GM12878 (cell line): ENCODE results near the gene IGSF1. TPM values are rescaled to one million over a fixed set of nuclear protein-coding genes. Genes with fewer than 3 reads are reported as not detected.

Source experiments
- ATAC-seq: fragments of 200-7000 bp; cut with Tn5 transposase; 3 replicates; pipeline ENCODE4 v1.9.1; 2020; ENCODE audit warnings: mild to moderate bottlenecking, moderate library complexity
- BruUV-seq: library from RNA; stranded (reverse); fragments of 400-500 nt; replicated peaks from 2 replicates; lab custom pipeline; 2021; lab: Mats Ljungman, UMichigan
- CTCF ChIA-PET: fragments of 300-600 bp; sonication (Branson Sonifier 250); formaldehyde crosslinking; extraction: SDS; loops from one replicate; lab custom pipeline; 2021; ENCODE audit warnings: inconsistent platforms; lab: Yijun Ruan, JAX
- POLR2A ChIA-PET: fragments of 350-600 bp; formaldehyde crosslinking; extraction: SDS; loops from one replicate; lab custom pipeline; 2021; ENCODE audit warnings: inconsistent platforms; lab: Charles Lee
- RAD21 ChIA-PET: fragments of 300-600 bp; sonication (Branson Sonifier 250); formaldehyde crosslinking; loops from one replicate; lab custom pipeline; 2023; ENCODE audit warnings: antibody characterized with exemption; ENCODE audit not compliant: unreplicated experiment; lab: Charles Lee
- SMC1A ChIA-PET: fragments of 300-600 bp; sonication (Branson Sonifier 250); formaldehyde crosslinking; loops from one replicate; lab custom pipeline; 2023; ENCODE audit not compliant: unreplicated experiment, uncharacterized antibody; lab: Charles Lee
- DNase-seq: peaks from one replicate; pipeline ENCODE4 v3.0.0-alpha.2; 2011; ENCODE audit warnings: low read depth, low spot score
- FAIRE-seq: peaks from 3 replicates; lab custom pipeline; 2011; peaks lifted over from hg19 to GRCh38; lab: Jason Lieb, UNC
- H2AFZ ChIP-seq: 2 replicates; pipeline ENCODE4 v1.6.0; 2011; ENCODE audit warnings: low read depth, low read length, control low read depth; ENCODE audit not compliant: control insufficient read depth
- H3K27ac ChIP-seq: 2 replicates; pipeline ENCODE4 v1.5.1; 2011; ENCODE audit warnings: control low read depth; ENCODE audit not compliant: control insufficient read depth, insufficient read depth
- H3K27me3 ChIP-seq, 2 experiments: replicated peaks in 1 of 2; 2 replicates each; pipeline versions ENCODE4 v1.6.0 to v1.6.1; 2011; ENCODE audit warnings: low read length in 1 of 2; ENCODE audit not compliant: control insufficient read depth in 2 of 2, insufficient read depth in 2 of 2
- H3K36me3 ChIP-seq, 2 experiments: 2 replicates each; pipeline ENCODE4 v1.5.1; 2011; ENCODE audit warnings: low read length in 1 of 2; ENCODE audit not compliant: control insufficient read depth in 2 of 2, insufficient read depth in 2 of 2
- H3K4me1 ChIP-seq: 2 replicates; pipeline ENCODE4 v1.6.1; 2011; ENCODE audit warnings: mild to moderate bottlenecking, low read length, moderate library complexity, mixed read lengths; ENCODE audit not compliant: control insufficient read depth, insufficient read depth
- H3K4me2 ChIP-seq: 2 replicates; pipeline ENCODE4 v1.6.0; 2011; ENCODE audit warnings: control low read depth; ENCODE audit not compliant: control insufficient read depth, insufficient read depth
- H3K4me3 ChIP-seq: fragments of 200-600 bp; sonication (generic); 2 replicates; pipeline ENCODE4 v1.5.1; 2016
- H3K79me2 ChIP-seq: 2 replicates; pipeline ENCODE4 v1.6.0; 2011; ENCODE audit warnings: low read length; ENCODE audit not compliant: control insufficient read depth, insufficient read depth
- H3K9ac ChIP-seq: 2 replicates; pipeline ENCODE4 v1.8.0; 2011; ENCODE audit warnings: low read length, control low read depth, mixed read lengths; ENCODE audit not compliant: control insufficient read depth, insufficient read depth
- H3K9me3 ChIP-seq: replicated peaks from 3 replicates; pipeline ENCODE4 v1.5.1; 2011; ENCODE audit warnings: mild to moderate bottlenecking, low read length; ENCODE audit not compliant: control insufficient read depth, insufficient read depth
- H4K20me1 ChIP-seq: 2 replicates; pipeline ENCODE4 v1.6.0; 2011; ENCODE audit not compliant: control insufficient read depth, insufficient read depth
- CBFB ChIP-seq: IDR thresholded peaks from 2 replicates; pipeline ENCODE4 v1.6.1; 2016; ENCODE audit warnings: antibody characterized with exemption, low read depth
- MEF2A ChIP-seq: IDR thresholded peaks from 2 replicates; pipeline ENCODE4 v1.6.1; 2011; ENCODE audit warnings: low read depth, mild to moderate bottlenecking, low read length, moderate library complexity; ENCODE audit not compliant: insufficient read depth
- RELA ChIP-seq: fragments of 450-650 bp; IDR thresholded peaks from 2 replicates; pipeline ENCODE4 v1.8.0; 2014; ENCODE audit warnings: borderline replicate concordance; ENCODE audit not compliant: partially characterized antibody
- USF2 ChIP-seq: IDR thresholded peaks from 2 replicates; pipeline ENCODE4 v1.6.1; 2011; ENCODE audit warnings: low read depth, low read length, improper control_type of control experiment, borderline replicate concordance
- ZBTB4 ChIP-seq: fragments of 450-650 bp; formaldehyde crosslinking; IDR thresholded peaks from 2 replicates; pipeline ENCODE4 v1.4.0; 2022; ENCODE audit warnings: mild to moderate bottlenecking, moderate library complexity
- WGBS: methylation state at CpG from one replicate; pipeline ENCODE4 v1.1.6; 2016; ENCODE audit warnings: low lambda C conversion rate; ENCODE audit not compliant: insufficient replicate concordance, insufficient coverage; ENCODE audit errors: missing lambda C conversion rate; 5-methylcytosine and 5-hydroxymethylcytosine counted together
- in situ Hi-C: fragments of 300-500 bp; cut with MboI; formaldehyde crosslinking; loops from 9 replicates; pipeline ENCODE4 v1.14.3; 2018; ENCODE audit warnings: mixed read lengths
- intact Hi-C: fragments of 100-400 bp; cut with micrococcal nuclease; formaldehyde crosslinking; loops from one replicate; pipeline ENCODE4 v1.14.2; 2022; ENCODE audit not compliant: unreplicated experiment
- polyA plus RNA-seq, 11 experiments: library from polyadenylated mRNA; depleted of rRNA in 4 of 11; unstranded in 6 of 11; stranded (reverse) in 5 of 11; fragments of >200 nt; fragmentation: Nextera tagmentation in 4 of 11; fragmentation: Illumina TruSeq in 1 of 11; extraction: Ambion mirVana in 4 of 11; extraction: Trizol in 1 of 11; gene quantifications; 1 replicate in 1 of 11; 2 replicates in 10 of 11; pipeline versions ENCODE4 v1.2.1 to v1.2.3, GENCODE V29; 2011 to 2016; ENCODE audit warnings: inconsistent platforms in 2 of 11, missing spikeins in 2 of 11, low read depth in 1 of 11
- total RNA-seq, 4 experiments: library from RNA; depleted of rRNA in 3 of 4; stranded (reverse); fragments of >200 nt in 3 of 4; fragmentation: Illumina TruSeq in 1 of 4; extraction: Trizol in 1 of 4; gene quantifications; 2 replicates each; pipeline versions ENCODE4 v1.2.1 to v1.2.3, GENCODE V29; 2013 to 2021

The IGSF1 gene
- total and polyA plus RNA-seq, 10 of the 15 experiments (the other 5 are each of a cell fraction or from before 2014, with no cell fraction given) = 0.04 to 0.08 TPM; not detected in 8

DNA sequence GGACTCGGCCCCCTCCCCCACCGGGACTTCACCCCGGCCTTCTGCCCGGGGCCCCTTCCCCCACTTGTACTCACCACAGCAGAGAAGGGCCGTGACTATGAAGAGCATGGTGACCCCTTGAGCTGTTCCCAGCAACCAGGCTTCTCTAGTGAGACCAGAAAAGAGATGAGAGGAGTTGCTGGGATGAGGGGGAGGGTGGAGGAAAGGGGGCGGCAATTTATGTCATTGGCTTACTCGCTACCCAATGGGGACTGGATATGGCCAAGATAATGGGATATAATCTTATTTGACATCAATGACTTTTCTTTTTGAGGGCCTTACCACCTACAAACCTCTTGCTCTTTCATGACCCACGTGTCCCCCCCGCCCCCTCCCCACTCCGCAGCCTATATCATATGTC, 9.9 kb downstream of the IGSF1 start:
- CTCF ChIA-PET = interaction anchor here (0.5 kb wide), 1 partner anchor 1813 kb away, joined by 3 read pairs; no protein-coding TSS in a partner anchor
- WGBS = 33% methylated on average over 10 of the region's 10 CpGs

More for the DNA sequence above, 9.9 kb downstream of the IGSF1 start:
- DNase-seq = no peak
- ChIA-PET RAD21 (no interaction called here), SMC1A (no interaction called here), POLR2A (no interaction called here)
- no peak for FAIRE-seq
- no peak for TF ChIP-seq MEF2A
- TF ChIP-seq USF2 = no peak
- TF ChIP-seq ZBTB4 (CRISPR knock-in tag) = no peak
- TF ChIP-seq CBFB = no peak
- no peak for TF ChIP-seq RELA
- intact Hi-C loops (no loop called here), in situ Hi-C loops (no loop called here)
- H3K9ac ChIP-seq = no peak overlapping the region
- H3K4me2 ChIP-seq = no peak overlapping the region
- no peak overlapping the region for H3K27ac ChIP-seq
- no peak overlapping the region for H2AFZ ChIP-seq
- H3K36me3 ChIP-seq = no peaks in the 10 kb centered on the region
- no peak overlapping the region for H3K4me3 ChIP-seq
- no peaks in the 10 kb centered on the region for H3K79me2 ChIP-seq
- H3K4me1 ChIP-seq = no peaks in the 10 kb centered on the region
- no peak for ATAC-seq
- H4K20me1 ChIP-seq = no peaks in the 10 kb centered on the region
- BruUV-seq = no TSS peak
- H3K27me3 ChIP-seq = no peaks in the 10 kb centered on the region
- no peaks in the 10 kb centered on the region for H3K9me3 ChIP-seq
